Measurements from ENCODE around the gene ANKRD1.

Gene ANKRD1

DNA sequence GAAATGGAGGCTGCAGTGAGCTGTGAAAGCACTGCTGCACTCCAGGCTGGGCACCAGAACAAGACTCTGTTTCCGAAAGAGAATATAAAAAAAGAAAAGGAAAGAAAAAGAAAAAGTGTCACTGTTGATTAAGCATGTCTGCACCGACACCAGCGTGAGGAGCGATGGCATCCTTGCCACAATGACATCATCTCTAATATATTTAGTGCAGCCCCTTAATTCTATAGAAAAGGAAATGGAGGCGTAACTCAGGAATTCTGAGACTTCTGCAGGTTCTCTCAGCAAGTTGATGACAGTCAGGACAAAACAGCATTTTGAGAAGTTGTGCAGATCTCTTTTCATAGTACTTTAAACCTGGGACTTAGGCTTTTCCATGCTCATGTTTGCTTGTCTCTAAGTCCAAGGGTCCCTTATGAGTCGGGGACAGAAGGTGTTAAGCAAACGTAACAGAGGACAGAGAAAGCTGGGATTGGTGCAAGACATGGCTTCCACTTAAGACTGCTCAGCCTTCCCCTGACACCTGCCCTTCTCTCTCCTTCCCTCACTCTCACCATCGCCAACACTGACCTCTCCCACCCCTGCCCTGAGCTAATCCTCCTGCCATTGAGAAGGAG lies 16.9 kb upstream of the ANKRD1 start:
- no peak for DNase-seq (ENCODE audit: extremely low spot score, insufficient read length, low read depth)

GRCh38 chr10:90936276-90936659 lies 15.4 kb upstream of the ANKRD1 start:
- FAIRE-seq (no peak), DNase-seq (ENCODE audit: extremely low spot score, insufficient read length, low read depth) (no peak)

More for the DNA sequence above, 16.9 kb upstream of the ANKRD1 start:
- FAIRE-seq = no peak

- DNase-seq (ENCODE audit: extremely low spot score, insufficient read length, low read depth) (no peak), FAIRE-seq (no peak)
Observed at GRCh38 chr10:90935581-90936275, 14.8 kb upstream of the ANKRD1 start.

- DNase-seq (ENCODE audit: extremely low spot score, insufficient read length, low read depth) = no peak
- FAIRE-seq = no peak
Observed at GRCh38 chr10:90930971-90931871, 10.3 kb upstream of the ANKRD1 start.

DNA sequence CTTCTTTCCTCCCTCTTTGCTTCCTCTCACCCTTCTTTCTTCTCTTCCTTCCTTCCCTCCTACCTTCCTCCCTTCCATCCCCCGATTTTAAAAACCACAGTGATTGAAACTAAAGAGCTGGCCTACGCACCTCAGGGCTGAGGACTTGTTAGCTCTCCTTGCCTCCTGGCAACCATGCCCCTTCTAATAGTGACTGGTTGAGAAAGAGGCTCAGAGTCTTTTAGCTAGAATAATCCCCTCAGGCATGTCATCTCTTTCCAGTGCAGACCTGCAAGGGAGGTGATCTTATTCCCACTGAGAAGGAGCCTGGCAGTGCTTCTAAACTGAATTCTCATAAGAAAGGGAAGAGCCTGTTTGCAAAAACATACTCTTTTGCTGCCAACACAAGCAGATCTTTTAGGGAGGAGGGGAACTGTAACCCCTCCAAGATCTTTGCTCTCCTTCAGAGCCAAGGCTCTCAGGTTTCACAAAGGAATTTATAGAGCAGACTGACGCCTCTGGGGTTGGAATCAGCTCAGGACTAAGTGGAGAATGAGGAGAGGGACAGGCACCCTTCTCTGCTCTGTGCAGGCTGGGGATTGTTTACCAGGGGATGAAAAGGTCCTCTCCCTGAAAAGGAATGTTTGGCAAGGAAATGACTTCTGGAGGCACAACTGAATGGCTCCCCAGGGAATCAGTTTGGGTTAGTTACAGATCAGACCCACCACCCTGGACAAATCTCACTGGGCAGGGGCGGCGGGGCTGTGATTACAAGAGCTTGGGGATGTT lies 9.4 kb upstream of the ANKRD1 start:
- DNase-seq (ENCODE audit: extremely low spot score, insufficient read length, low read depth) = no peak
- FAIRE-seq = no peak

DNA sequence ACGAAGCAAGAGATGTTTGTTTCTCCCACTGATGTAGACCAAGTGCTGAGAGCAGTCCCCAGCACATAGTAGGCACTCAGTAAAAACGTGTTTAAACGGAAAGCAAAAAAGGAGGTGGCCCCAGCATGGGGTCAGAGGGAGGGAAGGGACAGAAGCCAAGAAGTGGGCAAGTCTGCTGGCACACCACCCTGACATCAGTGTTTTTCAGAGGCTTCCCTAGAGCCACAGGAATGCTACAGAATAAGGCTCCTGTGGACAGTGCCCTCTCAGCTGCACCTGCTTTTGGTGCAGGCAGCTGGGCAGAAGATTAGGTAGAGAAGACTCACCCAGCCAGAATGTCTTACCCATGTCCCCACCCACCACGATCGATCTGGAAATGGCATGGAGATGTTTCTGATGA lies 8.3 kb upstream of the ANKRD1 start:
- no peak for DNase-seq (ENCODE audit: extremely low spot score, insufficient read length, low read depth)
- no peak for FAIRE-seq

DNA sequence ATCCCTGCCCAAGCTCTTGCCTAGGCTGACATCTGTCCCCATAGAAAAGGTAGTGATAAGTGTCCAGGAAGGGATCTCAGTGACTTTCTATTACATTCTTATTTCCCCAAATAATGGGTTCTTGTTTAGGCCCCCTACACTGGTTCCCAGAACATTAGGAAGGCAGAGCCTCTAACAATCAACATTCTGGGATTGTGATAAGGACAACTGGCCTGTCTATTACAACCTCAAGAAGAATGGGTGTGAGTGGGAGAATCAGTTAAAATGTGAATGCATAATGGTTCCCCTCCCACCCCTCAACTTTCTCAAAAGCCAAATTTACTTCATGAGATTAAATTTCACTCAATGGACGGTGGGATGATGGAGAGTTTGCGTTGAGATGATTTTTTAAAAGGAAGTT lies 6.4 kb upstream of the ANKRD1 start:
- no peak for DNase-seq (ENCODE audit: extremely low spot score, insufficient read length, low read depth)
- FAIRE-seq = no peak

DNA sequence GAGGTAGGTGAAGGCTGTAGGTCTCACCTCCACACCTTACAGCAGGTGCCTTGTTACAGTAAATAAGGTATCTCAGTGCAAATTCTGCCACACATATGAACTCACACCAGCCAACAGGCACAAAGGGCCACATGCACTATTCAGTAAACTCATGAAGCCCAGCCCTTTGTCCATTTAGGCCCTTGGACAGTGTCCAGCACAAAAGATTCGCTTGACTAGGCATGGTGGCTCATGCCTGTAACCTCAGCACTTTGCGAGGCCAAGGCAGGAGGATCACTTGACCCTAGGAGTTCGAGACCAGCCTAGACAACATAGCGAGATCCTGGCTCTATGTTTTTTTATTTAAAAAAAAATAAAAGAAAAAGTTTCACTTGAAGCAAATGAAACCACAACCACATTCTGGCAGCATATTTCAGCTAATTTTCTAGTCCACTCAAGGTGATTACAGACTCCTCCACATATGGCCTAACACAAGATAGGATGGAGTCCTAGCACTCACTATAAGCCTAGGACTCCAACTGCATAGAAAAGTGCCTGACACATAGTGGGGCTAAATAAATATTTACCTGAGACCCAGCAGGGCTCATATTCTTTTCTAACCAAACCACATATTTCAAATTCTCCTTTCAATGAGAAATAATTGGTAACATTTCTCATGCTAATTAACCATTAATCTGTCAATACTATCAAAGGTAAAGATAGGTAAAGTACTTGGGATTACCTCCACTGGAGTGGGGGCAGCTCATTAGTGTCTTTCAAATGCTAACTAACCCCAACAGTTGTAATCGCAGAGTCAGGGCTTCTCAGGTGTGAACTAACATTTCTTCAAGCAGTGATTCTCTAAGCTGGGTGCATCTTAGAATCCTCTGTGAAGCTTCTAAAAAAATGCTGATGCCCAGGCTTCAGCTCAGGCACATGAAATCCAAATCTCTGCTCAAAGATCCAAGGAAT lies 4.5 kb upstream of the ANKRD1 start:
- no peak for DNase-seq (ENCODE audit: extremely low spot score, insufficient read length, low read depth)
- FAIRE-seq = no peak

GRCh38 chr10:90924552-90924951 lies 3.7 kb upstream of the ANKRD1 start:
- DNase-seq (ENCODE audit: extremely low spot score, insufficient read length, low read depth) = no peak
- no peak for FAIRE-seq

DNA sequence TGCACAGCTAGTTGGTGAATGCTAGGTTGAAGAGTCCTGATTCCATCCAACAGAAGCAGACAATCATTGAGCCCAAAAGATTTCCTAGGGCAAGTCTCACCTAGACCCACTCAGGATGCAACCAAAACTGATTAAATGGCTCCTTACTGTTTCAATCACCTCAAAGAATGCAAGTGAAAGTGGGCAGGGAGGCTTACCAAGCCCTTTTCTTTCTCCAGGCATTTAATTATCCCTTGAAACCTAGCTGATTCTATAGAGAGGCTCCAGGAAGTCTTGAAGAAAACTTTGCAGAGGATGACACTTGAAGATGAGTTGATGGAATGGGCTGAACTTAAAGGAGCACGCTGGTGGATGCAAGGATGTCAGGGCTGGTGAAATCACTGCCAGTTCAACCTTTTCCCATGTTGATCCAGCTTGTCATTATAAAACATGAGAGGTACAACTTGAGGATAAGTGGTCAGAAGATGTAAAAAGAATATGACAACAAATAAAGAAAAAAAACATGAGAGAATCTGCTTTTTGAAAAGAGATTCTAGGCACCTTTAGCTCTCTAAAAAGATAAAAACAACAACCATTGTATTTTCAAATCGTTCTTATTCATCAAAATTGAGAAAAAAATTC lies 2.3 kb upstream of the ANKRD1 start:
- no peak for DNase-seq (ENCODE audit: extremely low spot score, insufficient read length, low read depth)
- no peak for FAIRE-seq

- FAIRE-seq (no peak), DNase-seq (ENCODE audit: extremely low spot score, insufficient read length, low read depth) (no peak)
Observed at GRCh38 chr10:90921906-90922305, 1.0 kb upstream of the ANKRD1 start.

DNA sequence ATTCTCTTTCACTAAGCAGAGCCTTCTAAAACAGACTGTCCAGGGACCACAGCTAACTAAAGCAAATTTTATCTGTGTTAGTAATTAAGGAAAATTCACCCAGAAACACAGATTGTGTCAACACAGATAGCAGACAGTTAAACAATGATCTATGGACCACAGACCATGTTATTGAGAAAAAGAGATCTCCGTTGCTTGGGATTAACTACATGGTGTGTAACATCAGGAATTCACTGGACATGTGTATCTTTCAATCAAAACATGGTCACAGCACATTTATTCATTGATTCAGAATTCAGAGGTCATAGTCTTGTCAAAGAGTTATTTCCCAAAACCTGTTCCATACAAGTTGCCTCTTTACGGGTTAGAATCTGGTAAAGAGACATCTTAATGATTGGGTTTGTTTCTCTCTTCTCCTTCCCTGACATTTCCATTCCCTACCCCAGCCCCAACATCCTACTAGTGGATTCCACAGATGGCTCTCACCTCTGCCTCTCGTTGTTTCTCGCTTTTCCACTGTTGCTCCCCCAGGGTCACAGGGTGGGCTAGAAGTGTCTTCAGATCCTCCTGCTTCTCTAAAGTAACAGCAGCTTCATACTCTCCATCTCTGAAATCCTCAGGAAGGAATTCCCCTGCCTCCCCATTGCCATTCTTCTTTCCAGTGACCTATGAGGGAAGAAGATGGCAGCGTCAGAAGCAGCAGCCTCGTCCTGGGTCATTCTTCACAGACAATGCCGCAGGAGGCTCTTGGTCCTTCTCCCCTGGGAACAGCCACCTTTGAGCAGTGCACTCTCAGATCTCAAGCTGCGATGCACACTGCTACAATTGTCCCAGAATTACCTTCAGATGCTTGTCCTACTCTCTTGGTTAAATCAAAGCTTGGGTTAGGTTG lies 958 bp downstream of the ANKRD1 start:
- no peak for FAIRE-seq
- DNase-seq (ENCODE audit: extremely low spot score, insufficient read length, low read depth) = no peak

DNA sequence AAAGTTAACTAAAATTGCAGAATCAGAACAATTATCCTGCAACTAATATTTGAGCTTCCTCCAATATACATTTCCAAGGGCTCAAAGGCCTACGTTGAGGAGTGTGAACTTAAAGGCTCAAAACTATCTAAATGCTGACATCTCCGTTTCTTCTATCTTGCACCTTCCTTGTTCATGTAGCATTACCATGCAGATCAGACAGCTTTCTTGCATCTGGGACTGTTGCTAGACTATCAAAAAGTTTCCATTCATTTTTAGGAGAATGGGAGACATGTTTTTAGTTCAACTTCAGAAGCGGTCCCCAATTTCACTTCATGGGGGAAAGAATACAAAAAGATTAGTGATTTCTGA lies 2.9 kb downstream of the ANKRD1 start:
- FAIRE-seq (no peak), DNase-seq (ENCODE audit: extremely low spot score, insufficient read length, low read depth) (no peak)

- FAIRE-seq = no peak
- no peak for DNase-seq (ENCODE audit: extremely low spot score, insufficient read length, low read depth)
Observed at GRCh38 chr10:90917238-90917967, 3.5 kb downstream of the ANKRD1 start.

- no peak for DNase-seq (ENCODE audit: extremely low spot score, insufficient read length, low read depth)
- FAIRE-seq = no peak
Observed at GRCh38 chr10:90916392-90917237, 4.3 kb downstream of the ANKRD1 start.

- no peak for FAIRE-seq
- no peak for DNase-seq (ENCODE audit: extremely low spot score, insufficient read length, low read depth)
Observed at GRCh38 chr10:90915766-90916075, 5.2 kb downstream of the ANKRD1 start.
